Epithelial cell of esophagus (primary cell): ENCODE measurements around the gene SORCS2.

Experiments
- DNase-seq: peaks from one replicate; pipeline ENCODE4 v3.0.0; 2010; ENCODE audit warnings: low read depth
- H3K4me3 ChIP-seq: 2 replicates; pipeline ENCODE4 v1.5.1; 2011; ENCODE audit warnings: mild to moderate bottlenecking, low read length, control low read depth
- CTCF ChIP-seq: IDR thresholded peaks from 2 replicates; pipeline ENCODE4 v1.5.1; 2011; ENCODE audit warnings: low read depth, mild to moderate bottlenecking, low read length, control low read depth, inconsistent platforms; ENCODE audit not compliant: insufficient read depth; ENCODE audit errors: missing control alignments

SORCS2 gene

GRCh38 chr4:7506572-7506971 is 314.2 kb downstream of the SORCS2 start:
- no peak for DNase-seq
- TF ChIP-seq CTCF: no peak
- no peak overlapping the region for H3K4me3 ChIP-seq

- DNase-seq: no peak
- no peak overlapping the region for H3K4me3 ChIP-seq
- no peak for TF ChIP-seq CTCF
Observed at GRCh38 chr4:7507381-7507780, 315.0 kb downstream of the SORCS2 start.

GRCh38 chr4:7510066-7510465 is 317.7 kb downstream of the SORCS2 start:
- TF ChIP-seq CTCF: no peak

GRCh38 chr4:7510538-7510937 is 318.2 kb downstream of the SORCS2 start:
- DNase-seq: no peak
- H3K4me3 ChIP-seq: no peak overlapping the region
- TF ChIP-seq CTCF: no peak

More at GRCh38 chr4:7510066-7510465, 317.7 kb downstream of the SORCS2 start:
- no peak for DNase-seq
- H3K4me3 ChIP-seq: no peak overlapping the region

GRCh38 chr4:7511525-7511924 is 319.2 kb downstream of the SORCS2 start:
- DNase-seq: no peak
- no peak for TF ChIP-seq CTCF
- no peak overlapping the region for H3K4me3 ChIP-seq

GRCh38 chr4:7512428-7512827 is 320.1 kb downstream of the SORCS2 start:
- DNase-seq: no peak
- no peak for TF ChIP-seq CTCF
- H3K4me3 ChIP-seq: no peak overlapping the region

GRCh38 chr4:7512946-7513345 is 320.6 kb downstream of the SORCS2 start:
- H3K4me3 ChIP-seq: no peak overlapping the region
- no peak for DNase-seq
- no peak for TF ChIP-seq CTCF
